B cell (primary cell): Measurements from ENCODE around the gene VASN.

Experiments used
- CTCF ChIP-seq: fragments of 200-600 bp; IDR thresholded peaks from one replicate; pipeline ENCODE4 v1.8.0; 2022; ENCODE audit warnings: antibody characterized with exemption, mild to moderate bottlenecking
- EZH2 ChIP-seq: IDR thresholded peaks from 2 replicates; pipeline ENCODE4 v1.6.1; 2012; ENCODE audit warnings: borderline replicate concordance, low read depth, mild to moderate bottlenecking, moderate library complexity, low read length; ENCODE audit not compliant: insufficient read depth, poor library complexity, severe bottlenecking

- TF ChIP-seq CTCF (no peak), EZH2 (no peak)
Measured at GRCh38 chr16:4392382-4393239, 21.0 kb downstream of the VASN start.
